ENCODE results near the gene HSPB9.

DNA sequence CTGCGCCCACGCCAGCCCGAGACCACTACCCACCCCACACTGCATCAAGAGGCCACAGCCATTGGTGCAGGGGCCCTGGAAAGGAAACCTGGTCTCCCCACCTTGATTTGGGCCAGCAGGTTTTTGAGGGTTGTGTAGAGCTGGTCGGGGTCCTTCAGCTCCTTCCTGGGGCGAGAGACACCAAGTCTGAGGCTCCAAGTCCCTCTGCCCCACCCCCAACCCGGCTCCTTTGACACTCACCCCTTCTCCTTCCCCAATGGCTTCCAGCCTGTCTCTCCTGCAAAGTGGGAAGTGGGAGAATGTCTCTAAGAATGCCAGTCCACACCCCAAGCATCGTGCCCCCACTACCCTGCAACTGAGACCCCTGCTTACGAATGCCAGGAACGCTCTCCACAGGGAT is 8.5 kb upstream of the HSPB9 start:
- TF ChIP-seq CTCF (conservative IDR thresholded peaks at IDR 0.05 in 1 of 2, IDR thresholded peaks at IDR 0.05 in 1 of 2; ENCODE audit: extremely low read depth in 1 of 2, insufficient read depth in 1 of 2, low read depth in 1 of 2, low read length in 2 of 2) = no peak
- TF ChIP-seq EZH2 (IDR thresholded peaks at IDR 0.05; ENCODE audit: borderline replicate concordance, low read length) = no peak

Data from mammary epithelial cell (primary cell).